NOMO-1 (cell line): ENCODE measurements around the gene COMP.
"Not testable (repeated sequence)": the region's sequence is repeated elsewhere in the genome, so short reads cannot be mapped to it uniquely, and the experiment has no call there.

ENCODE experiments used
- DNase-seq, 2 experiments: peaks; one replicate each; lab custom pipeline; 2025; ENCODE audit not compliant: unreplicated experiment in 2 of 2; lab: John Stamatoyannopoulos, UW

Gene COMP

GRCh38 chr19:18749362-18750231 lies 41.5 kb downstream of the COMP start:
- DNase-seq: no peak

GRCh38 chr19:18746401-18747325 lies 44.4 kb downstream of the COMP start:
- DNase-seq: no peak

GRCh38 chr19:18745931-18746330 lies 45.2 kb downstream of the COMP start:
- no peak for DNase-seq

GRCh38 chr19:18745012-18745735 lies 45.9 kb downstream of the COMP start:
- DNase-seq: no peak

- DNase-seq: no peak
Observed at GRCh38 chr19:18743784-18744418, 47.2 kb downstream of the COMP start.

- DNase-seq: no peak
Observed at GRCh38 chr19:18742838-18743783, 48.0 kb downstream of the COMP start.

GRCh38 chr19:18742324-18742723 lies 48.8 kb downstream of the COMP start:
- no peak for DNase-seq

- no peak for DNase-seq
Observed at GRCh38 chr19:18741124-18742121, 49.7 kb downstream of the COMP start.

- DNase-seq: no peak
Observed at GRCh38 chr19:18738961-18739690, 52.0 kb downstream of the COMP start.

- no peak for DNase-seq
Observed at GRCh38 chr19:18737954-18738351, 53.2 kb downstream of the COMP start.

- no peak for DNase-seq
Observed at GRCh38 chr19:18737337-18737953, 53.7 kb downstream of the COMP start.

- DNase-seq: no peak
Observed at GRCh38 chr19:18736415-18737336, 54.4 kb downstream of the COMP start.

- no peak for DNase-seq
Observed at GRCh38 chr19:18735752-18736151, 55.4 kb downstream of the COMP start.

GRCh38 chr19:18735324-18735723 lies 55.8 kb downstream of the COMP start:
- DNase-seq: no peak

GRCh38 chr19:18733762-18734332 lies 57.3 kb downstream of the COMP start:
- DNase-seq: not testable (repeated sequence)

GRCh38 chr19:18733196-18733647 lies 57.9 kb downstream of the COMP start:
- no peak for DNase-seq
